HG03439 (cell line): ENCODE measurements around the gene MRPL10.

Source experiments
- ATAC-seq: cut with Tn5 transposase; IDR thresholded peaks from one replicate; pipeline ENCODE4 v1.9.1; 2021; ENCODE audit warnings: mild to moderate bottlenecking, moderate library complexity; ENCODE audit not compliant: unreplicated experiment

MRPL10 gene

GRCh38 chr17:47860386-47860785 lies 29.0 kb upstream of the MRPL10 start:
- ATAC-seq: no peak

- ATAC-seq: no peak
Measured at GRCh38 chr17:47857551-47858455, 26.5 kb upstream of the MRPL10 start.

- ATAC-seq: no peak
Measured at GRCh38 chr17:47856830-47857229, 25.5 kb upstream of the MRPL10 start.

GRCh38 chr17:47855737-47856136 lies 24.4 kb upstream of the MRPL10 start:
- no peak for ATAC-seq

GRCh38 chr17:47853616-47854015 lies 22.3 kb upstream of the MRPL10 start:
- no peak for ATAC-seq

GRCh38 chr17:47852113-47852949 lies 21.0 kb upstream of the MRPL10 start:
- ATAC-seq: no peak

GRCh38 chr17:47851764-47852112 lies 20.4 kb upstream of the MRPL10 start:
- ATAC-seq: no peak

GRCh38 chr17:47850692-47851573 lies 19.6 kb upstream of the MRPL10 start, which contains the start of gene SP6:
Gene SP6 (minus strand): TSS chr17:47851163. CDS start chr17:47848429, 2,734 bp downstream.
- no peak for ATAC-seq

GRCh38 chr17:47850373-47850691 lies 19.0 kb upstream of the MRPL10 start:
- no peak for ATAC-seq

- ATAC-seq: no peak
Measured at GRCh38 chr17:47848198-47848513, 16.8 kb upstream of the MRPL10 start.

GRCh38 chr17:47847341-47848197 lies 16.2 kb upstream of the MRPL10 start:
- no peak for ATAC-seq

GRCh38 chr17:47846716-47847340 lies 15.5 kb upstream of the MRPL10 start:
- ATAC-seq: no peak

GRCh38 chr17:47845716-47846075 lies 14.4 kb upstream of the MRPL10 start:
- no peak for ATAC-seq

- ATAC-seq: no peak
Measured at GRCh38 chr17:47844814-47845715, 13.7 kb upstream of the MRPL10 start.

GRCh38 chr17:47844227-47844626 lies 12.9 kb upstream of the MRPL10 start:
- no peak for ATAC-seq

- no peak for ATAC-seq
Measured at GRCh38 chr17:47843391-47843730, 12.0 kb upstream of the MRPL10 start.

GRCh38 chr17:47841488-47842291 lies 10.3 kb upstream of the MRPL10 start:
- ATAC-seq: no peak
